Measurements from ENCODE around the gene CNIH4. TPM values are rescaled to one million over a fixed set of nuclear protein-coding genes. Genes with fewer than 3 reads are reported as not detected.
A peak's percentile ranks its signal among the peaks of the same experiment; 100 is the strongest.

CNIH4 gene
- total and polyA plus RNA-seq, 2 of the 4 experiments (the other 2 are of a cell fraction), result 29.7 to 73.1 TPM

- Histone ChIP-seq H3K23ac (ENCODE audit: low read depth, low read length) (no peak overlapping the region), H4K91ac (ENCODE audit: insufficient read depth, low read depth, low read length) (no peak overlapping the region), H2BK120ac (ENCODE audit: low read depth, low read length) (no peak overlapping the region), H3K4me1 (ENCODE audit: control insufficient read depth, insufficient read depth, low read length) (peaks cover 9% of the 10 kb centered on the region), H3K27ac (ENCODE audit: insufficient read depth, low read length) (no peak overlapping the region), H3K18ac (ENCODE audit: low read depth, low read length) (no peak overlapping the region), H3K27me3 (ENCODE audit: control insufficient read depth, insufficient read depth, low read length) (no peaks in the 10 kb centered on the region), H3K4me3 (ENCODE audit: insufficient read depth, low read depth, low read length) (no peak overlapping the region), H2AK9ac (replicated peaks; ENCODE audit: low read depth, low read length, poor library complexity) (no peak overlapping the region), H3K79me1 (ENCODE audit: low read depth in 1 of 2, low read length in 2 of 2) (peaks cover 5 to 22% of the 10 kb centered on the region in 2 experiments; a peak in 3 of 4 replicates), H4K20me1 (ENCODE audit: insufficient read depth, low read length) (peaks cover 33% of the 10 kb centered on the region), H4K5ac (ENCODE audit: low read depth, low read length) (no peak overlapping the region), H3K56ac (ENCODE audit: extremely low read depth, insufficient read depth, low read length) (no peak overlapping the region), H2BK15ac (ENCODE audit: low read depth, low read length) (no peak overlapping the region), H2AFZ (replicated peaks; ENCODE audit: low read length, poor library complexity) (no peak overlapping the region), H2BK5ac (ENCODE audit: low read depth, low read length, poor library complexity, severe bottlenecking) (no peak overlapping the region), H3K9ac (ENCODE audit: low read depth, low read length) (no peak overlapping the region), H3K36me3 (ENCODE audit: control insufficient read depth, insufficient read depth, low read length) (peaks cover 30% of the 10 kb centered on the region), H4K8ac (ENCODE audit: low read depth in 2 of 2, low read length in 2 of 2) (no peak overlapping the region), H3K4ac (ENCODE audit: low read depth, low read length) (no peak overlapping the region), H2AK5ac (ENCODE audit: low read depth, low read length) (no peak overlapping the region), H3K9me3 (ENCODE audit: control insufficient read depth, insufficient read depth, low read length) (no peaks in the 10 kb centered on the region), H2BK20ac (ENCODE audit: low read depth, low read length) (no peak overlapping the region), H3K4me2 (ENCODE audit: low read depth, low read length) (no peak overlapping the region), H3K9me1 (ENCODE audit: insufficient read depth, low read length) (peaks cover 9% of the 10 kb centered on the region), H3K14ac (replicated peaks; ENCODE audit: low read depth, low read length) (no peak overlapping the region)
- ChIA-PET POLR2A (ENCODE audit: unreplicated experiment) (no interaction called here), CTCF (no interaction called here)
- DNase-seq, result peak; percentile 84
- ATAC-seq (ENCODE audit: low read depth), result peak; percentile 79
- no TSS peak for BruUV-seq (replicated peaks)
- WGBS, 2 experiments (ENCODE audit: extremely low coverage in 2 of 2, insufficient read length in 1 of 2), result no CpG with 5 or more reads among the region's 2 CpGs
- dilution Hi-C loops (cut with HindIII; ENCODE audit: low sequenced_read_pairs, unreplicated experiment) (no loop called here), in situ Hi-C loops (cut with MboI; ENCODE audit: low sequenced_read_pairs) (no loop called here), intact Hi-C loops (cut with micrococcal nuclease) (no loop called here)
- TF ChIP-seq POLR2A (IDR thresholded peaks at IDR 0.05; ENCODE audit: low read depth, low read length) (no peak), NFE2L2 (IDR thresholded peaks at IDR 0.05; ENCODE audit: low read depth, low read length) (no peak), MXI1 (IDR thresholded peaks at IDR 0.05; ENCODE audit: borderline replicate concordance, low read depth, low read length) (no peak), FOS (IDR thresholded peaks at IDR 0.05; ENCODE audit: low read depth, low read length) (peak; percentile 67; the same call in 1 of the 2 replicates), SMC3 (IDR thresholded peaks at IDR 0.05; ENCODE audit: low read depth, low read length) (no peak), MAZ (IDR thresholded peaks at IDR 0.05; ENCODE audit: borderline replicate concordance, low read depth, low read length) (no peak), BHLHE40 (IDR thresholded peaks at IDR 0.05; ENCODE audit: low read depth, low read length) (0 out of 2 replicates have a peak, but pooled peaks have one; percentile 19), RFX5 (IDR thresholded peaks at IDR 0.05; ENCODE audit: low read depth, low read length) (no peak), CEBPB (IDR thresholded peaks at IDR 0.05; ENCODE audit: low read depth, low read length) (no peak), RAD21 (IDR thresholded peaks at IDR 0.05; ENCODE audit: low read length) (no peak)
- TF ChIP-seq, protein P1, sequence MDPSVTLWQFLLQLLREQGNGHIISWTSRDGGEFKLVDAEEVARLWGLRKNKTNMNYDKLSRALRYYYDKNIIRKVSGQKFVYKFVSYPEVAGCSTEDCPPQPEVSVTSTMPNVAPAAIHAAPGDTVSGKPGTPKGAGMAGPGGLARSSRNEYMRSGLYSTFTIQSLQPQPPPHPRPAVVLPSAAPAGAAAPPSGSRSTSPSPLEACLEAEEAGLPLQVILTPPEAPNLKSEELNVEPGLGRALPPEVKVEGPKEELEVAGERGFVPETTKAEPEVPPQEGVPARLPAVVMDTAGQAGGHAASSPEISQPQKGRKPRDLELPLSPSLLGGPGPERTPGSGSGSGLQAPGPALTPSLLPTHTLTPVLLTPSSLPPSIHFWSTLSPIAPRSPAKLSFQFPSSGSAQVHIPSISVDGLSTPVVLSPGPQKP (IDR thresholded peaks at IDR 0.05; ENCODE audit: borderline replicate concordance, low read depth, low read length), result no peak
These were observed 21.0 kb downstream of the CNIH4 start for GRCh38 chr1:224377676-224378006.
